ENCODE results near the gene PAQR8.
"Not testable (repeated sequence)": the region's sequence is repeated elsewhere in the genome, so short reads cannot be mapped to it uniquely, and the experiment has no call there.

Gene PAQR8

GRCh38 chr6:52381249-52381648, 19.3 kb downstream of the PAQR8 start:
- DNase-seq, result no peak

GRCh38 chr6:52384145-52384766, 22.3 kb downstream of the PAQR8 start:
- no peak for DNase-seq

- no peak for DNase-seq
Measured at GRCh38 chr6:52385074-52385473, 23.1 kb downstream of the PAQR8 start.

GRCh38 chr6:52388119-52388518, 26.2 kb downstream of the PAQR8 start:
- not testable (repeated sequence) for DNase-seq

- DNase-seq, result no peak
Measured at GRCh38 chr6:52388790-52389189, 26.8 kb downstream of the PAQR8 start.

GRCh38 chr6:52389264-52389625, 27.3 kb downstream of the PAQR8 start:
- no peak for DNase-seq

GRCh38 chr6:52389626-52390360, 27.8 kb downstream of the PAQR8 start:
- peak; percentile 33 for DNase-seq

GRCh38 chr6:52390361-52390727, 28.4 kb downstream of the PAQR8 start:
- DNase-seq, result no peak

- DNase-seq, result no peak
Measured at GRCh38 chr6:52391599-52391998, 29.6 kb downstream of the PAQR8 start.

GRCh38 chr6:52392944-52393343, 31.0 kb downstream of the PAQR8 start:
- DNase-seq, result no peak

GRCh38 chr6:52393780-52394179, 31.8 kb downstream of the PAQR8 start:
- DNase-seq, result no peak

- DNase-seq, result no peak
Measured at GRCh38 chr6:52394251-52394666, 32.3 kb downstream of the PAQR8 start.

GRCh38 chr6:52395969-52396368, 34.0 kb downstream of the PAQR8 start:
- no peak for DNase-seq

- DNase-seq, result peak; percentile 15
Measured at GRCh38 chr6:52399511-52400312, 37.8 kb downstream of the PAQR8 start.

- DNase-seq, result no peak
Measured at GRCh38 chr6:52400313-52401041, 38.5 kb downstream of the PAQR8 start.

GRCh38 chr6:52403086-52403485, 41.1 kb downstream of the PAQR8 start:
- DNase-seq, result no peak

- DNase-seq, result no peak
Measured at GRCh38 chr6:52403627-52404026, 41.7 kb downstream of the PAQR8 start.

- no peak for DNase-seq
Measured at GRCh38 chr6:52405243-52405642, 43.3 kb downstream of the PAQR8 start.

- no peak for DNase-seq
Measured at GRCh38 chr6:52407467-52407866, 45.5 kb downstream of the PAQR8 start.

- no peak for DNase-seq
Measured at GRCh38 chr6:52409499-52409898, 47.5 kb downstream of the PAQR8 start.

GRCh38 chr6:52410979-52411378, 49.0 kb downstream of the PAQR8 start:
- no peak for DNase-seq

GRCh38 chr6:52411911-52412310, 50.0 kb downstream of the PAQR8 start:
- no peak for DNase-seq

GRCh38 chr6:52415333-52415732, 53.4 kb downstream of the PAQR8 start:
- DNase-seq, result no peak
